Astrocyte of the cerebellum (primary cell): ENCODE results near the gene MRTFA.
A peak's percentile ranks its signal among the peaks of the same experiment; 100 is the strongest.
"Not testable (repeated sequence)": the region's sequence is repeated elsewhere in the genome, so short reads cannot be mapped to it uniquely, and the experiment has no call there.

Experiments
- DNase-seq: peaks from one replicate; pipeline ENCODE4 v3.0.0-alpha.2; 2011; ENCODE audit warnings: low read depth
- H3K4me3 ChIP-seq: 2 replicates; pipeline ENCODE4 v1.5.1; 2011; ENCODE audit warnings: mild to moderate bottlenecking, low read depth, low read length, moderate library complexity
- CTCF ChIP-seq: IDR thresholded peaks from 2 replicates; pipeline ENCODE4 v1.5.1; 2012; ENCODE audit warnings: low read length, low read depth, moderate library complexity, mild to moderate bottlenecking; ENCODE audit errors: missing control alignments
- in situ Hi-C: cut with HindIII; loops from 2 replicates; pipeline ENCODE4 v1.10.0; 2017; ENCODE audit warnings: low sequenced_read_pairs

The MRTFA gene

GRCh38 chr22:40628354-40629042 is 8.0 kb downstream of the MRTFA start:
- DNase-seq, result peak; percentile 86
- in situ Hi-C loops, result no loop called here
- TF ChIP-seq CTCF, result no peak
- H3K4me3 ChIP-seq, result no peak overlapping the region

DNA sequence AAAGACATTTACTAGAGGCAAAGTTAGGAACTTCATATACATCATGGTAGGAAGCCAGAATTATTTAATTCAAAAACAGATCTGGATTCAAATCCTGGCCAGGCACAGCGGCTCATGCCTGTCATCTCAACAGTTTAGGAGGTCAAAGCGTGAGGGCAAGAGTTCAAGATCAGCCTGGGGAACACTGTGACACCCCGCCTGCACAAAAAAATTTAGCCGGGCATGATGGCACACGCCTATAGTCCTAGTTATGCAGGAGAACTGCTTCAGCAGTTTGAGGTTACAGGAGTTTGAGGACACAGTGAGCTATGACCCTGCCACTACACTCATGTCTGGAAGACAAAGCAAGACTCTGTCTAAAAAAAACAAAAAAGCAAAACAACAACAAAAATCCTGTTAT is 8.9 kb downstream of the MRTFA start:
- no peak for TF ChIP-seq CTCF
- in situ Hi-C loops, result no loop called here
- no peak for DNase-seq
- no peak overlapping the region for H3K4me3 ChIP-seq

DNA sequence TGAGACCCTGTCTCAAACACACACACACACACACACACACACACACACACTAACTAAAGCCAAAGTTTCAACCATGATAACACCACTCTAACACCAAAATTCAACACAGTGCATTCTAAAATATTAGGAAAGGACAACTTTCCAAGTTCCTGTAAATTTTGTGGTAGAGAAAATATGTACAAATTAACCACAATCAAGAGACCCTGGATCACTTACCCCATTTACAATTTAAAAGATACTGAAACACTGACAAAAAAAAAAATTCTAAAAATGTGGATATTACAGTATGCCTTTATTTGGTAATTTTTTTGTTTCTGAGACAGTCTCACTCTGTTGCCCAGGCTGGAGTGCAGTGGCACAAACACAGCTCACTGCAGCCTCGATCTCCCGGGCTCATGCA is 9.7 kb downstream of the MRTFA start:
- DNase-seq, result no peak
- TF ChIP-seq CTCF, result no peak
- H3K4me3 ChIP-seq, result no peak overlapping the region
- in situ Hi-C loops, result no loop called here

- DNase-seq, in situ Hi-C loops, H3K4me3 ChIP-seq: not testable (repeated sequence)
Measured at GRCh38 chr22:40625794-40626193, 10.7 kb downstream of the MRTFA start.

DNA sequence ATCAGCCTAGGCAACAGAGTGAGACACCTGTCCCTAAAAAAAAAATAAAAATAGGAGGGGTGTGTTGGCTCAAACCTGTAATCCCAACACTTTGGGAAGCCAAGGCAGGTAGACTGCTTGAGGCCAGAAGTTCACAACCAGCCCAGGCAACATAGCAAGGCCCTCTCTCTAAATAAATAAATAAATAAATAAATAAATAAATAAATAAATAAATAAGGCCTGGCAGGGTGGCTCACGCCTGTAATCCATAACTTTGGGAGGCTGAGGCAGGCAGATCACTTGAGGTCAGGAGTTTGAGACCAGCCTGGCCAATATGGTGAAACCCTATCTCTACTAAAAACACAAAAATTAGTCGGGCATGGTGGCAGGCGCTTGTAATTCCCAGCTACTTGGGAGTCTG is 11.2 kb downstream of the MRTFA start:
- in situ Hi-C loops, DNase-seq: not testable (repeated sequence)

GRCh38 chr22:40624770-40625169 is 11.7 kb downstream of the MRTFA start:
- H3K4me3 ChIP-seq, result no peak overlapping the region
- no peak for TF ChIP-seq CTCF
- DNase-seq, result no peak
- in situ Hi-C loops, result no loop called here

More for the DNA sequence above, 11.2 kb downstream of the MRTFA start:
- not testable (repeated sequence) for H3K4me3 ChIP-seq

- DNase-seq, result no peak
- no peak for TF ChIP-seq CTCF
- in situ Hi-C loops, result no loop called here
- no peak overlapping the region for H3K4me3 ChIP-seq
Measured at GRCh38 chr22:40621309-40622151, 15.0 kb downstream of the MRTFA start.
